Vagina (tissue), 2 donors: ENCODE measurements around the gene SMARCD1. TPM values are rescaled to one million over a fixed set of nuclear protein-coding genes. Genes with fewer than 3 reads are reported as not detected.

Source experiments
- DNase-seq, 2 donors: peaks; one replicate each; pipeline ENCODE4 v3.0.0-alpha.2; 2017; ENCODE audit errors: extremely low spot score in 2 of 2
- H3K27ac ChIP-seq: fragments of 200-600 bp; sonication (generic); one replicate; pipeline ENCODE4 v1.5.1; 2019
- H3K27me3 ChIP-seq: fragments of 200-600 bp; sonication (generic); one replicate; pipeline ENCODE4 v1.5.1; 2019
- H3K36me3 ChIP-seq, 2 donors: fragments of 200-600 bp; sonication (generic); one replicate each; pipeline ENCODE4 v1.5.1; 2017 to 2019
- H3K4me1 ChIP-seq: fragments of 200-600 bp; sonication (generic); one replicate; pipeline ENCODE4 v1.5.1; 2019
- H3K4me3 ChIP-seq, 2 donors: fragments of 200-600 bp; sonication (generic); 1 replicate in 1 of 2; 2 replicates in 1 of 2; pipeline ENCODE4 v1.5.1; 2016 to 2019
- H3K9me3 ChIP-seq: fragments of 200-600 bp; sonication (generic); one replicate; pipeline ENCODE4 v1.5.1; 2019
- POLR2A ChIP-seq, 2 donors: fragments of 450-650 bp; IDR thresholded peaks; one replicate each; pipeline ENCODE4 v1.6.1; 2017; ENCODE audit warnings: antibody characterized with exemption in 2 of 2, mild to moderate bottlenecking in 2 of 2, moderate library complexity in 2 of 2
- POLR2AphosphoS5 ChIP-seq, 2 donors: sonication (generic); formaldehyde crosslinking; IDR thresholded peaks; one replicate each; pipeline ENCODE4 v1.9.0; 2017; ENCODE audit warnings: antibody characterized with exemption in 2 of 2, mild to moderate bottlenecking in 2 of 2, low read depth in 1 of 2; ENCODE audit not compliant: insufficient read depth in 1 of 2
- intact Hi-C: fragments of 100-400 bp; cut with DNase I; formaldehyde crosslinking; loops from one replicate; pipeline ENCODE4 v1.15.1; 2023
- total RNA-seq: library from RNA; depleted of rRNA; stranded (reverse); fragments of >200 nt; gene quantifications from one replicate; pipeline ENCODE4 v1.2.3, GENCODE V29; 2016
- TF ChIP-seq, protein P1 (sequence below), 3 experiments: fragments of 450-650 bp in 2 of 3; fragments of 200-600 bp in 1 of 3; sonication (generic) in 1 of 3; IDR thresholded peaks; one replicate each; pipeline ENCODE4 v1.5.1; 2017 to 2019; ENCODE audit warnings: antibody characterized with exemption in 3 of 3, mild to moderate bottlenecking in 2 of 3, moderate library complexity in 2 of 3

Gene SMARCD1
- total RNA-seq, 1 donor from 2014 or later, result 42.2 TPM

DNA sequence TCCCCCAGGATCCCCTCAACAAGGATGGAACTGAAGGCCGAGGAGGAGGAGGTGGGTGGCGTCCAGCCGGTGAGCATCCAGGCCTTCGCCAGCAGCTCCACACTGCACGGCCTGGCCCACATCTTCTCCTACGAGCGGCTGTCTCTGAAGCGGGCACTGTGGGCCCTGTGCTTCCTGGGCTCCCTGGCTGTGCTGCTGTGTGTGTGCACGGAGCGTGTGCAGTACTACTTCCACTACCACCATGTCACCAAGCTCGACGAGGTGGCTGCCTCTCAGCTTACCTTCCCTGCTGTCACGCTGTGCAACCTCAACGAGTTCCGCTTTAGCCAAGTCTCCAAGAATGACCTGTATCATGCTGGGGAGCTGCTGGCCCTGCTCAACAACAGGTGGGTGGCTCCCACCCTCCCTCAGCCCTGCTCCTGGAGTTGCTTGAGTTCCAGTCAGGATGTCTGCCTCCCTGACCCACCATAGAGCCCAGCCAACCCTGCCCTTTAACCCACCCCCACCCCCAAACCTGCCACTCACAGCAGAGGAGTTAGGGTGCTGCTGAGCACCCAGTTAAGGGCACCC lies 26.3 kb upstream of the SMARCD1 start:
- Histone ChIP-seq H3K27ac (no peak overlapping the region), H3K4me3 (no peak overlapping the region), H3K36me3 (no peaks in the 10 kb centered on the region), H3K4me1 (peaks cover 23% of the 10 kb centered on the region), H3K9me3 (no peaks in the 10 kb centered on the region), H3K27me3 (no peaks in the 10 kb centered on the region)
- TF ChIP-seq POLR2A (IDR thresholded peaks at IDR 0.05) (no peak), POLR2AphosphoS5 (IDR thresholded peaks at IDR 0.05; ENCODE audit: insufficient read depth in 1 of 2, low read depth in 1 of 2) (no peak)
- TF ChIP-seq, protein P1, sequence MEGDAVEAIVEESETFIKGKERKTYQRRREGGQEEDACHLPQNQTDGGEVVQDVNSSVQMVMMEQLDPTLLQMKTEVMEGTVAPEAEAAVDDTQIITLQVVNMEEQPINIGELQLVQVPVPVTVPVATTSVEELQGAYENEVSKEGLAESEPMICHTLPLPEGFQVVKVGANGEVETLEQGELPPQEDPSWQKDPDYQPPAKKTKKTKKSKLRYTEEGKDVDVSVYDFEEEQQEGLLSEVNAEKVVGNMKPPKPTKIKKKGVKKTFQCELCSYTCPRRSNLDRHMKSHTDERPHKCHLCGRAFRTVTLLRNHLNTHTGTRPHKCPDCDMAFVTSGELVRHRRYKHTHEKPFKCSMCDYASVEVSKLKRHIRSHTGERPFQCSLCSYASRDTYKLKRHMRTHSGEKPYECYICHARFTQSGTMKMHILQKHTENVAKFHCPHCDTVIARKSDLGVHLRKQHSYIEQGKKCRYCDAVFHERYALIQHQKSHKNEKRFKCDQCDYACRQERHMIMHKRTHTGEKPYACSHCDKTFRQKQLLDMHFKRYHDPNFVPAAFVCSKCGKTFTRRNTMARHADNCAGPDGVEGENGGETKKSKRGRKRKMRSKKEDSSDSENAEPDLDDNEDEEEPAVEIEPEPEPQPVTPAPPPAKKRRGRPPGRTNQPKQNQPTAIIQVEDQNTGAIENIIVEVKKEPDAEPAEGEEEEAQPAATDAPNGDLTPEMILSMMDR (IDR thresholded peaks at IDR 0.05), result no peak
- intact Hi-C loops, result loop anchor here (10.0 kb wide), 1 partner anchor 84 kb away; the partner anchor contains the start of gene AQP6
- no peak for DNase-seq

DNA sequence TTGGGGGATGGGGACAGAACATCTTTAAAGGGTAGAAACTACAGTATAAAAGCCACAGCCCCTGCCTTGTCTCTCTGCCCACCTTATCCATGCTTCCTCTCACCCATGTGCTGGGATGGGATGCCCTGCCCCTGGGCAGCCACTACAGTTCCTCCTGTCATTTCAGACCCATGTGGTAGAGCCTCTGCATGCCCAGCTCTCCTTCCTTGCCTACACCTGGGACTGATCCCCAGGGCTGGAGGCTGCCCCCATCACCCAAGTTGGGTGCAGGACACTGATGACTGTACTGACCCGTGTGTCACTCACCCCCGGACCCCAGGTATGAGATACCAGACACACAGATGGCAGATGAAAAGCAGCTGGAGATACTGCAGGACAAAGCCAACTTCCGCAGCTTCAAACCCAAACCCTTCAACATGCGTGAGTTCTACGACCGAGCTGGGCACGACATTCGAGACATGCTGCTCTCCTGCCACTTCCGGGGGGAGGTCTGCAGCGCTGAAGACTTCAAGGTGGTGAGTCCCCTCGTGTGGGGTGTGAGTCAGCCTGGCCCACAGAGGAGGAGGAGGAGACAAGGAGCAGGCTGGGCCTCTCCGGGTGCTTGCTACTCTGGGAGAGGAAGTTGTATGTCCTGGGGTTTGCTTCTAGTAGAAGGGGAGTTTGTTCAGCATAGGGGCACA lies 25.6 kb upstream of the SMARCD1 start:
- peaks cover 23% of the 10 kb centered on the region for H3K4me1 ChIP-seq
- H3K27ac ChIP-seq, result no peak overlapping the region
- H3K9me3 ChIP-seq, result no peaks in the 10 kb centered on the region
- no peaks in the 10 kb centered on the region for H3K27me3 ChIP-seq
- TF ChIP-seq POLR2A (IDR thresholded peaks at IDR 0.05), result no peak
- TF ChIP-seq, protein P1 (IDR thresholded peaks at IDR 0.05), result no peak
- no peak for TF ChIP-seq POLR2AphosphoS5 (IDR thresholded peaks at IDR 0.05; ENCODE audit: insufficient read depth in 1 of 2, low read depth in 1 of 2)
- DNase-seq, result no peak
- intact Hi-C loops, result loop anchor here (10.0 kb wide), 1 partner anchor 85 kb away; the partner anchor contains the start of gene AQP6
- H3K36me3 ChIP-seq, result no peaks in the 10 kb centered on the region
- H3K4me3 ChIP-seq, result no peak overlapping the region

DNA sequence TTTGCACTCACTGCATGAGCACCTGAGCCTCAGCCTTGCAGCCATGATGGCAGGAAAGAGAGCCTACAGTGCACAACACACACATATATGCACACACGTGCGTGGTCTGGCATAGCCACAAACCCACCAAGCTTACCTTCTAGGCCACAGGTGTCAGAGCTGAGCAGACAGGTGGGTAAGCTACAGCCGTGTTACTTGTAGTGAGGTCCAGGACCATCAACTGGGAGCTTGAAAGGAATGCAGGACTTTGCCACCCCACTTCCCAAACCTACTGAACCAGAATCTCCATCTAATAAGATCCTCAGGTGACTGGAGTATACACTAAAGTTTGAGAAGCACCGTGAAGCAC lies 25.0 kb upstream of the SMARCD1 start:
- no peak overlapping the region for H3K4me3 ChIP-seq
- no peak overlapping the region for H3K27ac ChIP-seq
- H3K9me3 ChIP-seq, result no peaks in the 10 kb centered on the region
- intact Hi-C loops, result no loop called here
- TF ChIP-seq, protein P1 (IDR thresholded peaks at IDR 0.05), result no peak
- no peak for TF ChIP-seq POLR2A (IDR thresholded peaks at IDR 0.05)
- no peak for DNase-seq
- H3K4me1 ChIP-seq, result peaks cover 23% of the 10 kb centered on the region
- no peaks in the 10 kb centered on the region for H3K27me3 ChIP-seq
- H3K36me3 ChIP-seq, result no peaks in the 10 kb centered on the region

DNA sequence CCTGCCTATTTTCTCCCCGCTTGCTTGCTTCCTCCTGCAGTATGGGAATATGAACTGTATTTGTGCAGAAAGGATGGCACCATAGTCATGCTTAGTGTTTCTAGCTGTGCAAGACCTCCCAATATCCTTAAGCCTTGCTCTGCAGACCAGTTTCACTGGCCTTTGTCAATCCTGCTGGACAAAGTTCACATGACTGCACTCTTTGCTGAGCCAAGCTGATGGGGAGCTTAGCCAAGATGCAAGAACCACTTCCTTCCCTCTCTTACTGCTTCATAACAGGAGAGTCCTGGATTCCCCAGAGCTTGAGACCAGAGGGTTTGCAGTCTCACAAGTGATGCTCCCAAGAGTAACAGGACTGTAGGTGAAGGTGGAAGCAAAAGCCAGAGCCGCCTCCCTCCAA lies 24.0 kb upstream of the SMARCD1 start:
- H3K9me3 ChIP-seq, result no peaks in the 10 kb centered on the region
- H3K36me3 ChIP-seq, result no peaks in the 10 kb centered on the region
- TF ChIP-seq, protein P1 (IDR thresholded peaks at IDR 0.05), result no peak
- TF ChIP-seq POLR2A (IDR thresholded peaks at IDR 0.05) (no peak), POLR2AphosphoS5 (IDR thresholded peaks at IDR 0.05; ENCODE audit: insufficient read depth in 1 of 2, low read depth in 1 of 2) (no peak)
- no peak overlapping the region for H3K4me3 ChIP-seq
- H3K27ac ChIP-seq, result no peak overlapping the region
- H3K4me1 ChIP-seq, result peaks cover 17% of the 10 kb centered on the region
- intact Hi-C loops, result no loop called here
- H3K27me3 ChIP-seq, result no peaks in the 10 kb centered on the region
- no peak for DNase-seq

DNA sequence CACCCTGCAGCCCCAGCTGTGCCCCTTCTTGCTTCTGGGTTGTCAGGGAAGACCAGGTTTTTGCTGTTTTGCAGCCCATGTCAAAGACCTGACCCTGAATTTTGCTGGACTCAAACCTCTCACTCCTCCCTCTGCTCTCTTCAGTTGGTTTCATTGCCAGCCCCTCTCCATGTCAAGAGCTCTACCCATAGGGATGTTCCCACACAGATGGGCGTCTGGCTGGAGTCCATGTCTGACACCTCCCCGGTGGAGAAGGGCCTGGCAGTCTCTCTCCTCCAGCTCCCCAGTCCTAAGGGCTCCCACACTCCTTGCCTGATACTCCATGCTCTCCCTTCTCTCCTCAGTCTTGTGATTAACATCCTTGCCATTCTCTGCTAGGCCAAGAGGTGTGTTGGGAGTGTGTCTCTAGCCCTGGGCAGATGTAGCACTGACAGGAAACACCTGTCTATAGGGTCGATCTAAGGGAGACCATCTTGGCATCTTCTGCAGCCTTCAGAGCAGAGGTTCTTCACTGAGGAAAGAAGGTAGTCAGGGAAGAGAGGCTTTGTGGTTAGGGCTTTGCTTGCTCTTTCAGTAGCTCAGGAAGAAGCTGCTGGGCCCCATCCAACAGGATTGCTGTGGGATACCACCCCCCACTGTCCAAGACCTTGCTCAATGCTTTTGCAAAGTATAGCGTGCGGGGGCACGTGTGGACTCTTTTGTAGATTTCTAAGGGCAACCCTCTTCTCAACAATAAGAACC lies 23.0 kb upstream of the SMARCD1 start:
- intact Hi-C loops, result no loop called here
- DNase-seq, result no peak
- no peaks in the 10 kb centered on the region for H3K9me3 ChIP-seq
- TF ChIP-seq POLR2AphosphoS5 (IDR thresholded peaks at IDR 0.05; ENCODE audit: insufficient read depth in 1 of 2, low read depth in 1 of 2), result no peak
- TF ChIP-seq, protein P1 (IDR thresholded peaks at IDR 0.05), result no peak
- H3K4me1 ChIP-seq, result peaks cover 8% of the 10 kb centered on the region
- H3K4me3 ChIP-seq, result no peak overlapping the region
- no peaks in the 10 kb centered on the region for H3K27me3 ChIP-seq
- no peak overlapping the region for H3K27ac ChIP-seq
- no peaks in the 10 kb centered on the region for H3K36me3 ChIP-seq
